ENCODE measurements around the gene MTRF1. TPM values are rescaled to one million over a fixed set of nuclear protein-coding genes. Genes with fewer than 3 reads are reported as not detected.

The MTRF1 gene
- total and polyA plus RNA-seq, 2 of the 8 experiments (the other 6 are each of a cell fraction or from before 2014, with no cell fraction given): 8.0 to 19.2 TPM

DNA sequence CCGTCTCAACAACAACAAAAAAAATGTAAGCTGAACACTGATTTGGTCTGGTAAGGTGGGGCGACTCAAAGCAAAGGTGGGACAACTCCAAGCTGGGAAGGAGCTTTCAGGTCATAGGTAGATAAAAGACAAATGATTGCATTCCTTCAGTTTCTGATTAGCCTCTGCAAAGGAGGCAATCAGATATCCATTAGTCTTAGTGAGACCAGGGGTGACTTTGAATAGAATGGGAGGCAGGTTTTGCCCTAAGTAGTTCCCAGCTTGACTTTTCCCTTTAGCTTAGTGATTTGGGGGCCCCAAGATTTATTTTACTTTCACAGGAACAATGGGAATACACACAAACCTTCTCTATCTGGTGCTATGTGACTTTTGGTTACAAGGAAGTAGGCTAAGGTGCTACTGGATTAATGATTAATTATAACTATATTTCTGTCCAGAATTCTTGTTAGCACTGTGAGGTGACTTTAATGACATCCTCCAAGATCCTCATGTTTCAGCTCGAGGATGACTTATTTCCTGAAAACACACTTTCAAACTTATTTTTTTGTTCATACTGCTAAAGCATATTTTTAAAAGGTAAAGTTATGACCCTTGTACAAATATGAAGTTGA lies 10.6 kb upstream of the MTRF1 start (continued):
- TF ChIP-seq EZH2 (IDR thresholded peaks at IDR 0.05; ENCODE audit: low read depth, low read length, severe bottlenecking) (no peak), SP1 (IDR thresholded peaks at IDR 0.05; ENCODE audit: low read depth, low read length) (no peak), CHD1 (IDR thresholded peaks at IDR 0.05; ENCODE audit: low read depth, low read length) (no peak)

Data from H1 (cell line).